Stimulated activated CD8-positive, alpha-beta memory T cell treated with anti-CD3 and anti-CD28 coated beads, Interleukin-12 subunit alpha, Interleukin-12 subunit beta, amount 100 ng/mL, for 24 hours (primary cell): Measurements from ENCODE around the gene TC2N.
"Not testable (repeated sequence)": the region's sequence is repeated elsewhere in the genome, so short reads cannot be mapped to it uniquely, and the experiment has no call there.

Source experiments
- DNase-seq: peaks from one replicate; pipeline ENCODE4 v3.0.0-alpha.2; 2020; ENCODE audit errors: extremely low read depth

The TC2N gene

GRCh38 chr14:91889477-91890211, 22.3 kb upstream of the TC2N start:
- DNase-seq, result no peak

GRCh38 chr14:91888641-91889476, 21.5 kb upstream of the TC2N start:
- no peak for DNase-seq

- DNase-seq, result no peak
Observed at GRCh38 chr14:91886961-91887360, 19.6 kb upstream of the TC2N start.

GRCh38 chr14:91885839-91886238, 18.5 kb upstream of the TC2N start:
- no peak for DNase-seq

GRCh38 chr14:91885113-91885712, 17.9 kb upstream of the TC2N start:
- no peak for DNase-seq

- DNase-seq, result no peak
Observed at GRCh38 chr14:91884664-91885063, 17.3 kb upstream of the TC2N start.

GRCh38 chr14:91883753-91884152, 16.4 kb upstream of the TC2N start:
- DNase-seq, result no peak

- DNase-seq, result no peak
Observed at GRCh38 chr14:91882776-91883175, 15.4 kb upstream of the TC2N start.

- no peak for DNase-seq
Observed at GRCh38 chr14:91882369-91882768, 15.0 kb upstream of the TC2N start.

- no peak for DNase-seq
Observed at GRCh38 chr14:91879196-91879595, 11.9 kb upstream of the TC2N start.

- DNase-seq, result no peak
Observed at GRCh38 chr14:91878274-91878673, 10.9 kb upstream of the TC2N start.

- DNase-seq, result no peak
Observed at GRCh38 chr14:91877376-91877915, 10.1 kb upstream of the TC2N start.

GRCh38 chr14:91876492-91876891, 9.2 kb upstream of the TC2N start:
- no peak for DNase-seq

- DNase-seq, result no peak
Observed at GRCh38 chr14:91875525-91876286, 8.4 kb upstream of the TC2N start.

- DNase-seq, result no peak
Observed at GRCh38 chr14:91873471-91874415, 6.4 kb upstream of the TC2N start.

GRCh38 chr14:91872517-91873470, 5.5 kb upstream of the TC2N start:
- DNase-seq, result no peak

- DNase-seq, result no peak
Observed at GRCh38 chr14:91872011-91872501, 4.7 kb upstream of the TC2N start.

- DNase-seq, result not testable (repeated sequence)
Observed at GRCh38 chr14:91871401-91871800, 4.1 kb upstream of the TC2N start.

GRCh38 chr14:91870890-91871289, 3.6 kb upstream of the TC2N start:
- DNase-seq, result no peak
